Adrenal gland (tissue), 12 donors: ENCODE data around the gene ZNF593OS. TPM values are rescaled to one million over a fixed set of nuclear protein-coding genes. Genes with fewer than 3 reads are reported as not detected.

ENCODE experiments used
- DNase-seq, 7 donors: peaks; one replicate each; pipeline ENCODE4 v3.0.0-alpha.2; 2019 to 2020
- H3K27ac ChIP-seq, 5 donors: fragments of 200-600 bp; sonication (generic) in 4 of 5; 1 replicate in 3 of 5; 2 replicates in 2 of 5; pipeline versions ENCODE4 v1.5.1 to v1.8.0; 2016 to 2020; ENCODE audit warnings: mild to moderate bottlenecking in 1 of 5
- H3K27me3 ChIP-seq: fragments of 200-600 bp; 2 replicates; pipeline ENCODE4 v1.8.0; 2021
- H3K36me3 ChIP-seq, 2 donors: fragments of 200-600 bp; replicated peaks in 1 of 2; 1 replicate in 1 of 2; 2 replicates in 1 of 2; pipeline versions ENCODE4 v1.5.1 to v1.8.0; 2018 to 2022
- H3K4me1 ChIP-seq, 2 donors: fragments of 200-600 bp; replicated peaks in 1 of 2; 1 replicate in 1 of 2; 2 replicates in 1 of 2; pipeline versions ENCODE4 v1.5.1 to v1.8.0; 2018 to 2021
- H3K4me3 ChIP-seq, 4 donors: fragments of 200-600 bp; sonication (generic) in 3 of 4; one replicate each; pipeline ENCODE4 v1.5.1; 2016 to 2018
- H3K9me3 ChIP-seq, 3 donors: fragments of 200-600 bp; sonication (generic) in 1 of 3; replicated peaks in 1 of 3; 1 replicate in 2 of 3; 2 replicates in 1 of 3; pipeline versions ENCODE4 v1.5.1 to v1.8.0; 2016 to 2021
- POLR2A ChIP-seq, 2 donors: fragments of 450-650 bp; IDR thresholded peaks; one replicate each; pipeline ENCODE4 v1.6.1; 2017; ENCODE audit warnings: antibody characterized with exemption in 2 of 2, mild to moderate bottlenecking in 2 of 2, moderate library complexity in 1 of 2
- WGBS, 4 donors: extraction: QIAGEN DNeasy Blood & Tissue Kit in 2 of 4; methylation state at CpG; one replicate each; pipeline versions ENCODE4 v1.1.5 to v1.1.7; 2013 to 2017; 5-methylcytosine and 5-hydroxymethylcytosine counted together
- intact Hi-C, 2 donors: fragments of 100-400 bp; cut with DNase I; formaldehyde crosslinking; loops; one replicate each; pipeline versions ENCODE4 v1.14.1 to v1.15.0; 2022 to 2023
- polyA plus RNA-seq, 3 donors: library from polyadenylated mRNA; stranded (reverse); fragments of 200-250 nt in 2 of 3; fragments of 350-450 nt in 1 of 3; fragmentation: Illumina TruSeq in 1 of 3; extraction: RNeasy Lipid Tissue Mini Kit (QIAGEN cat#74804) in 1 of 3; gene quantifications; one replicate each; pipeline ENCODE4 v1.2.3, GENCODE V29; 2013 to 2014
- total RNA-seq, 9 donors: library from RNA; depleted of rRNA in 4 of 9; stranded (reverse); fragments of >200 nt in 4 of 9; fragments of 120-200 nt in 1 of 9; fragmentation: NEBNext Ultra II Directional in 1 of 9; extraction: Animal tissue kit (Norgen Biotek cat#: 25700) in 1 of 9; gene quantifications; one replicate each; pipeline versions ENCODE4 v1.1.0 to v1.2.4, GENCODE V29; 2013 to 2023
- TF ChIP-seq, protein P1 (sequence below), 6 experiments: fragments of 450-650 bp in 4 of 6; fragments of 200-600 bp in 2 of 6; sonication (generic) in 1 of 6; IDR thresholded peaks; 1 replicate in 5 of 6; 2 replicates in 1 of 6; pipeline versions ENCODE4 v1.5.1 to v1.8.0; 2016 to 2021; ENCODE audit warnings: antibody characterized with exemption in 6 of 6, mild to moderate bottlenecking in 2 of 6, moderate library complexity in 1 of 6
- donor health status: healthy with polysubstance abuse.
- donor health status: Bipolar disorder and iron deficiency.
- donor health status: DM: yes; HTN: yes; CAD: no.
- donor health status: DM: no; HTN: no; CAD: no.
- donor health status: DM: no; HTN: no; CAD: no.
- donor health status: DM: yes; HTN: yes; CAD: no.

ZNF593OS gene
- total and polyA plus RNA-seq, 12 donors, result 0.18 to 0.88 TPM; not detected in 10

DNA sequence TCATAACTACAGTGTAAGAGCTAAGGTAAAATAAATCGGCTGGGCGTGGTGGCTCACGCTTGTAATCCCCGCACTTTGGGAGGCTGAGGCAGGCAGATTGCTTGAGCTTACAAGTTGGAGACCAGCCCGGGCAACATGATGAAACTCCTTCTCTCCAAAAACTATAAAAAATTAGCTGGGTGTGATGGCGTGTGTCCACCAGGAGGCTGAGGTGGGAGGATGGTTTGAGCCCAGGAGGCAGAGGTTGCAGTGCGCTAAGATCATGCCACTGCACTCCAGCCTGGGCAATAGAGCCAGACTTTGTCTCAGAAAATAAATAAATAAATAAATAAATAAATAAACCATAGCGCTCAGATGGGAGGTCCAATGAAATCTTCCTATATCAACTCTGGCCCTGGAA, 29.5 kb downstream of the ZNF593OS start:
- no peak overlapping the region for H3K4me3 ChIP-seq
- DNase-seq, result no peak

DNA sequence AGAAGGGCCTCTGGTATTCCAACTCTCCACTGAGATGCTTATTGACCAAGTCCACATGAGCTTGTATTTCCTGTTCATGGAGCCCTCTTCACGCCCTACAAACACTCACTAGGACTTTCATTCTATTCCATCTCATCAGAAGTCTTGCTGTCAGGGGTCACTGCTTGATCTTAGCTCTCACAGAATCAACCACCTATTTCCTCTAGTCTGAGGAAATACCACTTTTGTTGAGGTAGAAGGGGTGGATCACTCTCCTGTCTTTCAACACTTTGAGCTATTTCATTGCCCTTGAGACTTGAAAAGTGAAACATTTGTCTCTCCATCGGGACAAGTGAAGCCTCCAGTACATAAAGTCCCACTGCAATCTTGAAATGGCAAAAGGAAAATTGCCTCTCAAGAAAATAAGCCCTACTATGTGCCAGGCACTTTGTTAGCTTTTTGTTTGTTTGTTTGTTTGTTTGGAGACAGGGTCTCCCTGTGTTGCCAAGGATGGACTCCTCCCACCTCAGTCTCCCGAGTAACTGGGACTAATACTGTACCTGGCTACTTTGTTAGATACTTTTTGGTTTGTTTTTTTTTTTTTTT, 32.6 kb downstream of the ZNF593OS start:
- Histone ChIP-seq H3K27ac (no peak overlapping the region), H3K36me3 (no peaks in the 10 kb centered on the region), H3K27me3 (no peaks in the 10 kb centered on the region), H3K9me3 (peaks cover 0 to 5% (median 0%) of the 10 kb centered on the region in 3 donors), H3K4me1 (no peaks in the 10 kb centered on the region), H3K4me3 (no peak overlapping the region)
- intact Hi-C loops, result no loop called here
- no peak for DNase-seq
- 53 to 65% (median 59%) methylated on average over 3 of the region's 3 CpGs for WGBS, 4 donors
- TF ChIP-seq POLR2A (IDR thresholded peaks at IDR 0.05), result no peak
- TF ChIP-seq, protein P1, sequence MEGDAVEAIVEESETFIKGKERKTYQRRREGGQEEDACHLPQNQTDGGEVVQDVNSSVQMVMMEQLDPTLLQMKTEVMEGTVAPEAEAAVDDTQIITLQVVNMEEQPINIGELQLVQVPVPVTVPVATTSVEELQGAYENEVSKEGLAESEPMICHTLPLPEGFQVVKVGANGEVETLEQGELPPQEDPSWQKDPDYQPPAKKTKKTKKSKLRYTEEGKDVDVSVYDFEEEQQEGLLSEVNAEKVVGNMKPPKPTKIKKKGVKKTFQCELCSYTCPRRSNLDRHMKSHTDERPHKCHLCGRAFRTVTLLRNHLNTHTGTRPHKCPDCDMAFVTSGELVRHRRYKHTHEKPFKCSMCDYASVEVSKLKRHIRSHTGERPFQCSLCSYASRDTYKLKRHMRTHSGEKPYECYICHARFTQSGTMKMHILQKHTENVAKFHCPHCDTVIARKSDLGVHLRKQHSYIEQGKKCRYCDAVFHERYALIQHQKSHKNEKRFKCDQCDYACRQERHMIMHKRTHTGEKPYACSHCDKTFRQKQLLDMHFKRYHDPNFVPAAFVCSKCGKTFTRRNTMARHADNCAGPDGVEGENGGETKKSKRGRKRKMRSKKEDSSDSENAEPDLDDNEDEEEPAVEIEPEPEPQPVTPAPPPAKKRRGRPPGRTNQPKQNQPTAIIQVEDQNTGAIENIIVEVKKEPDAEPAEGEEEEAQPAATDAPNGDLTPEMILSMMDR (IDR thresholded peaks at IDR 0.05), result no peak

More for the DNA sequence above, 29.5 kb downstream of the ZNF593OS start:
- TF ChIP-seq, protein P1 (IDR thresholded peaks at IDR 0.05), result no peak
- TF ChIP-seq POLR2A (IDR thresholded peaks at IDR 0.05), result no peak
- H3K27ac ChIP-seq, result no peak overlapping the region
- WGBS, 4 donors, result 70 to 86% (median 79%) methylated on average over 8 of the region's 8 CpGs
- H3K4me1 ChIP-seq, result peaks cover 0 to 2% of the 10 kb centered on the region in 2 donors
- H3K9me3 ChIP-seq, result no peaks in the 10 kb centered on the region
- H3K27me3 ChIP-seq, result no peaks in the 10 kb centered on the region
- no peaks in the 10 kb centered on the region for H3K36me3 ChIP-seq
- intact Hi-C loops, result no loop called here

DNA sequence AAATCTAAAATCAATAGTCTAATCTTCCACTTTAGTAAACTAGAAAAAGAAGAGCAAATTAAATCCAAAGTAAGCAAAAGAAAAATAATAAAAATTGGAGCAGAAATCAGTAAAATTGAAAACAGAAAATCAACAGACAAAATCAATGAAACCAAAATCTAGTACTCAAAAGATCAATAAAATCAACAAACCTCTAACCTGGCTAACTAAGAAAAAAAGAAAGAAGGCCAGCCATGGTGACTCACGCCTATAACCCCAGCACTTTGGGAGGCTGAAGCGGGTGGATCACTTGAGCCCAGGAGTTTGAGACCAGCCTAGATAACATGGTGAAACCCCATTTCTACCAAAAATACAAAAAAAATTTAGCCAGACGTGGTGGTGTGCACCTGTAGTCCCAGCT, 37.2 kb downstream of the ZNF593OS start:
- no peak for DNase-seq
- Histone ChIP-seq H3K4me3 (no peak overlapping the region), H3K4me1 (no peaks in the 10 kb centered on the region), H3K27me3 (no peaks in the 10 kb centered on the region), H3K27ac (no peak overlapping the region), H3K9me3 (peaks cover 0 to 5% (median 0%) of the 10 kb centered on the region in 3 donors), H3K36me3 (no peaks in the 10 kb centered on the region)
- intact Hi-C loops, result no loop called here
- 87 to 94% (median 92%) methylated on average over 3 of the region's 3 CpGs for WGBS, 4 donors
- TF ChIP-seq, protein P1 (IDR thresholded peaks at IDR 0.05), result no peak
- TF ChIP-seq POLR2A (IDR thresholded peaks at IDR 0.05), result no peak

DNA sequence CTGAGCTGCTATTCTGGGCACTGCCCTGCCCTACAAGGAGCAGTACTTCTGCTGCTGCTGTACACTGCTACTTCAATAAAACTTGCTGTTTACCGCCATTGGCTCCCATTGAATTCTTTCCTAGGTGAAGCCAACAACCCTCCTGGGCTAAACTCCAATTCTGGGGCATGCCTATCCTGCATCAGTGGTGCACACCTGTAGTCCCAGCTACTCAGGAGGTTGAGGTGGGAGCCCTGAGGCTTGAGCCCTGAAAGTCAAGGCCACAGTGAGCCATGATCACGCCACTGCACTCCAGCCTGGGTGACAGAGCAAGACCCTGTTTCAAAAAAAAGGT, 38.8 kb downstream of the ZNF593OS start:
- H3K27ac ChIP-seq, result no peak overlapping the region
- H3K4me3 ChIP-seq, result no peak overlapping the region
- DNase-seq, result no peak
- no peaks in the 10 kb centered on the region for H3K27me3 ChIP-seq
- no peaks in the 10 kb centered on the region for H3K36me3 ChIP-seq
- intact Hi-C loops, result no loop called here
- H3K9me3 ChIP-seq, result peaks cover 0 to 5% (median 0%) of the 10 kb centered on the region in 3 donors
- H3K4me1 ChIP-seq, result no peaks in the 10 kb centered on the region
- no peak for TF ChIP-seq POLR2A (IDR thresholded peaks at IDR 0.05)
- TF ChIP-seq, protein P1 (IDR thresholded peaks at IDR 0.05), result no peak
- 82 to 87% (median 85%) methylated on average over 1 to 2 of the region's 2 CpGs for WGBS, 4 donors
